ENCODE data around the gene C18orf54. TPM values are rescaled to one million over a fixed set of nuclear protein-coding genes. Genes with fewer than 3 reads are reported as not detected.

The C18orf54 gene
- total and polyA plus RNA-seq, 9 of the 15 experiments (the other 6 are each of a cell fraction or from before 2014, with no cell fraction given), result 3.0 to 8.7 (median 4.3) TPM

DNA sequence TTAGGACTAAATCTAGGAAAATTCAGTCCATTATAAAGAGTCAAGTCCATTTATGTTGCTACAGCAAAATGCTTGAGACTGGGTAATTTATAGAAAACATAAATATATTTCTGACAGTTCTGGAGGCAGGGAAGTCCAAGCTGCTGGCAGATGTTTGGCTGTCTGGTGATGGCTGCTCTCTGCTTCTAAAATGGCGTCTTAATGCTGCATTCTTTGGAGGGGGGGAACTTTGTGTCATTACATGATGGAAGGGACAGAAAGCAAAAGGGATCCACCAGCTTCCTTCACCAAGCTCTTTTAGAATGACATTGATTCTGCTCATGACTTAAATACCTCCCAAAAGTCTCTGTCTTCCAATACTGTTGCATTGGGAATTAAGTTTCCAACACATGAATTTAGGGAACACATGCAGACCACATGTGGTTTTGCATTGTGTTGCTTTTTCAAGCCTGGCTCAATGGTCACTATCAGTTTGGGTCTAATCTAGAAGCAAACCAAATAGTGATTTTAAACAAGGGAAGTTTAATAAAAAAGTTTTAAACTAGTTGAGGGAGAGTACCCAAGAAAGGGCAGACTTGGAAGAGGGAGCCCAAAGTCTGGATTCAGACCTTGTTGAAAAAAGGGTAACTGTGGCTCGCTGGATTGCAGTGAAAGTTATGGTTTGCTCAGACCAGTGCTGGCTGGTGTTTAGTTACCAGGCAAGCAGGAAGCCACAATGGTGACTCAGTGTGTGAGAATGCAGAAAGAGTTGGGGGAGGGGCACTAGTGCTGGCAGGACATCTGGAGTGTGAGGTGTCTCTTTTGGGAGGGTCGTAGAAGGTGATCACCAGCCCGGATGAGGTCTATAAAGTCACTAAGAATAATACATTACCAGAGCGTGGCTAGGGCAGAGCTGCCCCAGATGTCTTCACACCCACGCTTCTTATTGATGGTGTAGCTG, 30.8 kb downstream of the C18orf54 start (continued):
- no peak for TF ChIP-seq MCM3 (IDR thresholded peaks at IDR 0.05)
- TF ChIP-seq ZBED1 (IDR thresholded peaks at IDR 0.05), result no peak
- TF ChIP-seq KLF10 (CRISPR knock-in tag; IDR thresholded peaks at IDR 0.05), result no peak
- TF ChIP-seq ZNF263 (CRISPR knock-in tag; IDR thresholded peaks at IDR 0.05; ENCODE audit: borderline replicate concordance), result no peak
- peak in 1 of 2 experiments; percentile 17; a peak in 1 of 4 replicates for TF ChIP-seq MAZ (CRISPR knock-in tag; conservative IDR thresholded peaks at IDR 0.05 in 1 of 2, IDR thresholded peaks at IDR 0.05 in 1 of 2)
- TF ChIP-seq, protein P1, sequence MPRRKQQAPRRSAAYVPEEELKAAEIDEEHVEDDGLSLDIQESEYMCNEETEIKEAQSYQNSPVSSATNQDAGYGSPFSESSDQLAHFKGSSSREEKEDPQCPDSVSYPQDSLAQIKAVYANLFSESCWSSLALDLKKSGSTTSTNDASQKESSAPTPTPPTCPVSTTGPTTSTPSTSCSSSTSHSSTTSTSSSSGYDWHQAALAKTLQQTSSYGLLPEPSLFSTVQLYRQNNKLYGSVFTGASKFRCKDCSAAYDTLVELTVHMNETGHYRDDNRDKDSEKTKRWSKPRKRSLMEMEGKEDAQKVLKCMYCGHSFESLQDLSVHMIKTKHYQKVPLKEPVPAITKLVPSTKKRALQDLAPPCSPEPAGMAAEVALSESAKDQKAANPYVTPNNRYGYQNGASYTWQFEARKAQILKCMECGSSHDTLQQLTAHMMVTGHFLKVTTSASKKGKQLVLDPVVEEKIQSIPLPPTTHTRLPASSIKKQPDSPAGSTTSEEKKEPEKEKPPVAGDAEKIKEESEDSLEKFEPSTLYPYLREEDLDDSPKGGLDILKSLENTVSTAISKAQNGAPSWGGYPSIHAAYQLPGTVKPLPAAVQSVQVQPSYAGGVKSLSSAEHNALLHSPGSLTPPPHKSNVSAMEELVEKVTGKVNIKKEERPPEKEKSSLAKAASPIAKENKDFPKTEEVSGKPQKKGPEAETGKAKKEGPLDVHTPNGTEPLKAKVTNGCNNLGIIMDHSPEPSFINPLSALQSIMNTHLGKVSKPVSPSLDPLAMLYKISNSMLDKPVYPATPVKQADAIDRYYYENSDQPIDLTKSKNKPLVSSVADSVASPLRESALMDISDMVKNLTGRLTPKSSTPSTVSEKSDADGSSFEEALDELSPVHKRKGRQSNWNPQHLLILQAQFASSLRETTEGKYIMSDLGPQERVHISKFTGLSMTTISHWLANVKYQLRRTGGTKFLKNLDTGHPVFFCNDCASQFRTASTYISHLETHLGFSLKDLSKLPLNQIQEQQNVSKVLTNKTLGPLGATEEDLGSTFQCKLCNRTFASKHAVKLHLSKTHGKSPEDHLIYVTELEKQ (CRISPR knock-in tag; IDR thresholded peaks at IDR 0.05), result no peak
- no peak for TF ChIP-seq BHLHE40 (IDR thresholded peaks at IDR 0.05; ENCODE audit: low read length)
- no peak for TF ChIP-seq ZSCAN32 (CRISPR knock-in tag; IDR thresholded peaks at IDR 0.05)
- TF ChIP-seq EHMT2 (IDR thresholded peaks at IDR 0.05), result 0 out of 2 replicates have a peak, but pooled peaks have one; percentile 15

Measured in K562 (cell line).